Measurements from ENCODE around the gene GOSR1. TPM values are rescaled to one million over a fixed set of nuclear protein-coding genes. Genes with fewer than 3 reads are reported as not detected.

Gene GOSR1
- 10 to 100 TPM; 45.0 to 57.5 (median 54.4) TPM for total RNA-seq
- total RNA-seq (2013): 50.1 TPM

DNA sequence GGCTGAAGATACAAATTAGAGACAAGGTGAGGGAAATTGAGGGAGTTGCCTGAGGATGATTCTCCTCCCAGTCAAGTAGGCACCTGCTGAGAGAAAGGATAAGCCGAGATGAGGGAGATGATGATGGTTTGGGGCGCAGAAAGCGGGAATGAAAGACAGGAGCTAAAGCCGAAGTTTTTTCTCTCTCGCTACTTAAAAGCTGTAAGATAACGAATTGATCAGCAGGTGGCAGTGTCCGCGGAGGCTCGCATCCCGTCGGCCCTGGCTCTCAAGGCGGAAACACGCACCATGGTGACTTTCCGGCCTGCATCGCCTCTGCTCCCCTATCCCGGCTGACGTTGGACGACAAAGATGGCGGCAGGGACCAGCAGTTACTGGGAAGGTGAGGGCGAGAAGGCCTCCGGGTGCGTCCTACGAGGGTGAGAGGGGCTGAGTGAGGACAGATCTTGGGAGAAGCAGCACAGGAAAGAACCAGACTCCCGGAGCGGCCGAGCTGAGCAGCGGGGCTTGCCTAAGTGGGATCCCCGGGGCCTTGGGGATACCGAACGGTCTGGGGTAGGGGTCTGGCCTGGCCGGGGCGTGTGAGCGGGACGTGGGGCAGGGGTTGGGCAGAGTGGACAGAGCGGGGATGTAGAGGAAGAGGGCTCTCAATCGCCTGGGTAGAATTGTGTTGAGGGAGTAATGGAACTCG, at the start of gene GOSR1:
Gene GOSR1 (plus strand): TSS at position 326 of the 691 bp plus-strand sequence. CDS start 26 bp downstream, at position 352.
- peak; percentile 71 for TF ChIP-seq CTCF (IDR thresholded peaks at IDR 0.05)
- Mint-ChIP-seq H3K27ac (peak within 1 kb of the TSS; percentile 99), H3K27me3 (ENCODE audit: low read depth in 2 of 2) (no peaks in the 10 kb centered on the region), H3K4me1 (peaks cover 21 to 28% of the 10 kb centered on the region in 2 donors), H3K4me3 (peak within 1 kb of the TSS; percentile 99), H3K36me3 (no peaks in the 10 kb centered on the region), H3K9me3 (no peaks in the 10 kb centered on the region)
- DNase-seq (peak; percentile 86 to 98), ATAC-seq (peak; percentile 96 to 99 (median 98))
- intact Hi-C loops (cut with micrococcal nuclease): loop anchor here (5.0 to 10.0 kb wide), 2 partner anchors 240 to 348 kb away; partner anchors contain the start of gene CRLF3
- WGBS (ENCODE audit: insufficient coverage): under 1% methylated on average over 37 of the region's 37 CpGs
- peak within 1 kb of the TSS; percentile 78 for H3K4me3 ChIP-seq (ENCODE audit: low read length)
- peaks cover 19% of the 10 kb centered on the region for H3K36me3 ChIP-seq (ENCODE audit: control insufficient read depth, insufficient read depth, low read length)
- peaks cover 12% of the 10 kb centered on the region for H3K4me1 ChIP-seq (ENCODE audit: control insufficient read depth, insufficient read depth, low read length)
- peaks cover 3% of the 10 kb centered on the region for H3K27me3 ChIP-seq (ENCODE audit: control insufficient read depth, insufficient read depth, low read length)
- H3K27ac ChIP-seq (ENCODE audit: low read length): peak within 1 kb of the TSS; percentile 85
- no peaks in the 10 kb centered on the region for H3K9me3 ChIP-seq (ENCODE audit: control insufficient read depth, insufficient read depth, low read length)

GRCh38 chr17:30427611-30428010, 49.6 kb upstream of the GOSR1 start:
- H3K4me1 Mint-ChIP-seq: no peaks in the 10 kb centered on the region
- peaks cover 23% of the 10 kb centered on the region for H3K36me3 Mint-ChIP-seq
- H3K27me3 Mint-ChIP-seq (ENCODE audit: low read depth in 2 of 2): no peaks in the 10 kb centered on the region
- Histone ChIP-seq H3K4me3 (ENCODE audit: low read length) (no peak overlapping the region), H3K36me3 (ENCODE audit: control insufficient read depth, insufficient read depth, low read length) (peaks cover 44% of the 10 kb centered on the region), H3K9me3 (ENCODE audit: control insufficient read depth, insufficient read depth, low read length) (no peaks in the 10 kb centered on the region), H3K4me1 (ENCODE audit: control insufficient read depth, insufficient read depth, low read length) (no peaks in the 10 kb centered on the region), H3K27me3 (ENCODE audit: control insufficient read depth, insufficient read depth, low read length) (no peaks in the 10 kb centered on the region), H3K27ac (ENCODE audit: low read length) (no peak overlapping the region)
- no peak for DNase-seq
- ATAC-seq: no peak
- no peak for TF ChIP-seq CTCF (IDR thresholded peaks at IDR 0.05)
- intact Hi-C loops (cut with micrococcal nuclease): no loop called here
- H3K9me3 Mint-ChIP-seq: no peaks in the 10 kb centered on the region
- no peak overlapping the region for H3K4me3 Mint-ChIP-seq
- WGBS (ENCODE audit: insufficient coverage): 80% methylated on average over 1 of the region's 1 CpG
- peak overlapping the region in 1 of 2 donors; percentile 60 for H3K27ac Mint-ChIP-seq

DNA sequence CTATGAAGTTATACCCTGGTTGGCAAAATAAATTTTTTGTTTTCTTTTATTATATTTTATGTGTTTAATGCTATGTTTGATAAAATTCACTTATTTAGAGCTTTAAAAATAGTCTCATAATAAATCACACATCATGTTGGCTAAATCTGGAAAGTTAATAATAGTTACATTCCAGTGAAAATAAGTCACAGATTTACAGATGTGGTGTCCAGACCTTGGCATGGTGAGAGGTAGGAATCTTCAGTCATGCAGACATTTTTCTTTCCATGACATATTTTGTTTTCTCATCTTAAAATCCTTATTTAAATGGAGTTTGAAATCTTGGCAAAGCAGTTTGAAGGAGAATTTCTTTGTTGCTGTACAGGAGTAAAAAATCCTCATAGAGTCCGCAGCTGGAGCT, 48.1 kb upstream of the GOSR1 start:
- Mint-ChIP-seq H3K36me3 (peaks cover 28% of the 10 kb centered on the region), H3K4me1 (no peaks in the 10 kb centered on the region), H3K4me3 (no peak overlapping the region), H3K9me3 (no peaks in the 10 kb centered on the region), H3K27ac (no peak overlapping the region), H3K27me3 (ENCODE audit: low read depth in 2 of 2) (no peaks in the 10 kb centered on the region)
- 100% methylated on average over 1 of the region's 1 CpG for WGBS (ENCODE audit: insufficient coverage)
- Histone ChIP-seq H3K27me3 (ENCODE audit: control insufficient read depth, insufficient read depth, low read length) (no peaks in the 10 kb centered on the region), H3K27ac (ENCODE audit: low read length) (no peak overlapping the region), H3K9me3 (ENCODE audit: control insufficient read depth, insufficient read depth, low read length) (no peaks in the 10 kb centered on the region), H3K4me1 (ENCODE audit: control insufficient read depth, insufficient read depth, low read length) (no peaks in the 10 kb centered on the region), H3K36me3 (ENCODE audit: control insufficient read depth, insufficient read depth, low read length) (peaks cover 36% of the 10 kb centered on the region), H3K4me3 (ENCODE audit: low read length) (no peak overlapping the region)
- TF ChIP-seq CTCF (IDR thresholded peaks at IDR 0.05): no peak
- DNase-seq (no peak), ATAC-seq (no peak)
- intact Hi-C loops (cut with micrococcal nuclease): no loop called here

All from natural killer cell (primary cell).